ENCODE measurements around the gene TLE1.

GRCh38 chr9:81676395-81676794 lies 13.0 kb downstream of the TLE1 start:
- no peak for TF ChIP-seq CTCF (IDR thresholded peaks at IDR 0.05; ENCODE audit: insufficient read depth, low read length)
- TF ChIP-seq POLR2AphosphoS5 (IDR thresholded peaks at IDR 0.05; ENCODE audit: low read depth) = no peak
- no peak for TF ChIP-seq SPI1 (IDR thresholded peaks at IDR 0.05; ENCODE audit: borderline replicate concordance, low read depth)
- no peak for TF ChIP-seq REST (IDR thresholded peaks at IDR 0.05; ENCODE audit: insufficient replicate concordance, low read depth)
